Measurements from ENCODE around the gene ATF1.
A peak's percentile ranks its signal among the peaks of the same experiment; 100 is the strongest.
"Not testable (repeated sequence)": the region's sequence is repeated elsewhere in the genome, so short reads cannot be mapped to it uniquely, and the experiment has no call there.

The ATF1 gene

DNA sequence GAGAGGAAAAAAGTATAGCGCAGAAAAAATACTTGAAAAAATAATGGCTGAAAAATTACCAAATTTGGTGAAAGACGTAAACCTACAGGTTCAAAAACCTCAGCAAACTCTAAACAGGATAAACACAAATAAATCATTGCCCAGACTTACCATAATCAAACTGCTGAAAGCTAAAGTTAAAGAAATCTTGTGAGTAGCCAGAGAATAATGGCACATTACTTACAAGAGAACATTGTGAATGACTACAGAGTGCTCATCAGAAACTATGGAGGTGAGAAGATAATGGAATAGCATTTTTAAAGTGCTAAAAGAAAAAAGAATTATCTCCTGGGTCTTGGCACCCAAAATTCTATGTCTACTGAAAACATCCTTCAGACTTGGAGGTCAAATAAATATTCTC lies 36.0 kb downstream of the ATF1 start:
- H3K23ac ChIP-seq (ENCODE audit: low read length in 2 of 2): no peak overlapping the region
- H3K27me3 ChIP-seq (ENCODE audit: control insufficient read depth in 1 of 2, insufficient read depth in 1 of 2, low read length in 2 of 2): no peaks in the 10 kb centered on the region
- H2AFZ ChIP-seq (ENCODE audit: low read depth, low read length): no peak overlapping the region
- no peak overlapping the region for H3K27ac ChIP-seq (ENCODE audit: low read length, poor library complexity, severe bottlenecking)
- H3K36me3 ChIP-seq (ENCODE audit: control insufficient read depth in 1 of 2, insufficient read depth in 2 of 2, low read depth in 1 of 2, low read length in 2 of 2): peaks cover 22 to 70% of the 10 kb centered on the region in 2 experiments
- H2BK15ac ChIP-seq (ENCODE audit: low read depth, poor library complexity, severe bottlenecking): no peak overlapping the region
- no peak overlapping the region for H3K9ac ChIP-seq (ENCODE audit: low read length)
- H2BK5ac ChIP-seq (ENCODE audit: low read depth, low read length, poor library complexity, severe bottlenecking): no peak overlapping the region
- peak; percentile 28 for DNase-seq
- H3K14ac ChIP-seq (ENCODE audit: low read length in 2 of 2): no peak overlapping the region
- no peak overlapping the region for H3K4me2 ChIP-seq (ENCODE audit: low read length, poor library complexity, severe bottlenecking)
- peak overlapping the region in 1 of 2 experiments; percentile 6 for H3K4me3 ChIP-seq (ENCODE audit: insufficient read depth in 1 of 2, low read depth in 1 of 2, low read length in 2 of 2)
- 100% methylated on average over 1 of the region's 2 CpGs for WGBS
- no peak overlapping the region for H3K4ac ChIP-seq (ENCODE audit: low read depth in 1 of 2, low read length in 2 of 2)
- H4K8ac ChIP-seq (ENCODE audit: low read length): no peak overlapping the region
- H2BK12ac ChIP-seq (ENCODE audit: low read length in 2 of 2): no peak overlapping the region
- no peak overlapping the region for H2BK120ac ChIP-seq (ENCODE audit: low read depth, low read length)
- no peak overlapping the region for H3K18ac ChIP-seq (ENCODE audit: low read depth in 1 of 2, low read length in 2 of 2)
- no peaks in the 10 kb centered on the region for H3K4me1 ChIP-seq (ENCODE audit: control insufficient read depth, insufficient read depth, low read depth, low read length)
- H4K91ac ChIP-seq (ENCODE audit: low read length): no peak overlapping the region
- H3K79me1 ChIP-seq (replicated peaks; ENCODE audit: low read length, poor library complexity, severe bottlenecking): peaks cover 10% of the 10 kb centered on the region
- H2AK5ac ChIP-seq (ENCODE audit: low read length, severe bottlenecking): no peak overlapping the region
- H3K9me3 ChIP-seq (ENCODE audit: control insufficient read depth, low read length): peaks cover 42% of the 10 kb centered on the region

- Histone ChIP-seq H2AK5ac (ENCODE audit: low read length, severe bottlenecking) (no peak overlapping the region), H2BK12ac (ENCODE audit: low read length in 2 of 2) (no peak overlapping the region), H3K4me3 (ENCODE audit: insufficient read depth in 1 of 2, low read depth in 1 of 2, low read length in 2 of 2) (no peak overlapping the region), H3K36me3 (ENCODE audit: control insufficient read depth in 1 of 2, insufficient read depth in 2 of 2, low read depth in 1 of 2, low read length in 2 of 2) (peaks cover 14 to 48% of the 10 kb centered on the region in 2 experiments), H3K4me1 (ENCODE audit: control insufficient read depth, insufficient read depth, low read depth, low read length) (no peaks in the 10 kb centered on the region), H3K23ac (ENCODE audit: low read length in 2 of 2) (no peak overlapping the region), H3K9ac (ENCODE audit: low read length) (no peak overlapping the region), H3K4ac (ENCODE audit: low read depth in 1 of 2, low read length in 2 of 2) (no peak overlapping the region), H2BK120ac (ENCODE audit: low read depth, low read length) (no peak overlapping the region), H3K9me3 (ENCODE audit: control insufficient read depth, low read length) (peaks cover 31% of the 10 kb centered on the region), H3K4me2 (ENCODE audit: low read length, poor library complexity, severe bottlenecking) (no peak overlapping the region), H4K8ac (ENCODE audit: low read length) (no peak overlapping the region), H2BK5ac (ENCODE audit: low read depth, low read length, poor library complexity, severe bottlenecking) (no peak overlapping the region), H4K91ac (ENCODE audit: low read length) (no peak overlapping the region), H3K14ac (ENCODE audit: low read length in 2 of 2) (no peak overlapping the region), H3K79me1 (replicated peaks; ENCODE audit: low read length, poor library complexity, severe bottlenecking) (peaks cover 10% of the 10 kb centered on the region), H3K27me3 (ENCODE audit: control insufficient read depth in 1 of 2, insufficient read depth in 1 of 2, low read length in 2 of 2) (no peaks in the 10 kb centered on the region), H3K27ac (ENCODE audit: low read length, poor library complexity, severe bottlenecking) (no peak overlapping the region), H3K18ac (ENCODE audit: low read depth in 1 of 2, low read length in 2 of 2) (no peak overlapping the region), H2AFZ (ENCODE audit: low read depth, low read length) (no peak overlapping the region), H2BK15ac (ENCODE audit: low read depth, poor library complexity, severe bottlenecking) (no peak overlapping the region)
- WGBS: no CpG with 5 or more reads among the region's 2 CpGs
- peak; percentile 22 for DNase-seq
These were observed 39.5 kb downstream of the ATF1 start for GRCh38 chr12:50803230-50803875.

DNA sequence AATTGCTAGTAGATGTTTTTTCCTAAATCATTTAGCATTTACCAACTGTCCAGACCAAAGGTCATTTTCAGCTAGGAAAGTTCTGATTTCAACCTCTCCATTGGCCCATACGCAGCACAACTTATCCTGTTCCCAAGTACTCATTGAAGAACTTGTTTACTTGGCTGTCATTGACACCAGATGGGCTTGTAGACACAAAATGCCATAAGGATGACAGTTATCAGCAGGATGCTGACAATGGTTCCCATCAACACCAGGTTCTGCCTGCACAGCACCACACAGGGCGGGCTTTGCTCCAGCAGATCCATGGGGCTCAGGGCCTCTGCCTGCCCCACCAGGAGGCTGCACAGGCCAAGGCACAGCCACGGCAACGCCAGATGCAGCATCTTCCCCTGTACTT lies 42.3 kb downstream of the ATF1 start:
- H3K18ac ChIP-seq (ENCODE audit: low read depth in 1 of 2, low read length in 2 of 2): no peak overlapping the region
- peak; percentile 48 for DNase-seq
- no peak overlapping the region for H3K4me2 ChIP-seq (ENCODE audit: low read length, poor library complexity, severe bottlenecking)

GRCh38 chr12:50809131-50809530 lies 45.2 kb downstream of the ATF1 start:
- H4K91ac ChIP-seq (ENCODE audit: low read length); DNase-seq; H3K4me2 ChIP-seq (ENCODE audit: low read length, poor library complexity, severe bottlenecking); H3K18ac ChIP-seq (ENCODE audit: low read depth in 1 of 2, low read length in 2 of 2); H3K27ac ChIP-seq (ENCODE audit: low read length, poor library complexity, severe bottlenecking); H2BK12ac ChIP-seq (ENCODE audit: low read length in 2 of 2); H3K4me1 ChIP-seq (ENCODE audit: control insufficient read depth, insufficient read depth, low read depth, low read length); H3K27me3 ChIP-seq (ENCODE audit: control insufficient read depth in 1 of 2, insufficient read depth in 1 of 2, low read length in 2 of 2); H3K4ac ChIP-seq (ENCODE audit: low read depth in 1 of 2, low read length in 2 of 2); H2BK5ac ChIP-seq (ENCODE audit: low read depth, low read length, poor library complexity, severe bottlenecking); H2BK15ac ChIP-seq (ENCODE audit: low read depth, poor library complexity, severe bottlenecking); H2AFZ ChIP-seq (ENCODE audit: low read depth, low read length); H3K9ac ChIP-seq (ENCODE audit: low read length); H2AK5ac ChIP-seq (ENCODE audit: low read length, severe bottlenecking); H3K9me3 ChIP-seq (ENCODE audit: control insufficient read depth, low read length); H2BK120ac ChIP-seq (ENCODE audit: low read depth, low read length); H3K14ac ChIP-seq (ENCODE audit: low read length in 2 of 2); H3K23ac ChIP-seq (ENCODE audit: low read length in 2 of 2); H3K4me3 ChIP-seq (ENCODE audit: insufficient read depth in 1 of 2, low read depth in 1 of 2, low read length in 2 of 2); H4K8ac ChIP-seq (ENCODE audit: low read length): not testable (repeated sequence)
- Histone ChIP-seq H3K36me3 (ENCODE audit: control insufficient read depth in 1 of 2, insufficient read depth in 2 of 2, low read depth in 1 of 2, low read length in 2 of 2) (peaks cover 9 to 53% of the 10 kb centered on the region in 2 experiments), H3K79me1 (replicated peaks; ENCODE audit: low read length, poor library complexity, severe bottlenecking) (peaks cover 10% of the 10 kb centered on the region)
- WGBS: 95% methylated on average over 3 of the region's 4 CpGs

More for the DNA sequence above, 42.3 kb downstream of the ATF1 start:
- Histone ChIP-seq H3K9ac (ENCODE audit: low read length) (no peak overlapping the region), H2BK15ac (ENCODE audit: low read depth, poor library complexity, severe bottlenecking) (no peak overlapping the region), H2AFZ (ENCODE audit: low read depth, low read length) (no peak overlapping the region), H2BK5ac (ENCODE audit: low read depth, low read length, poor library complexity, severe bottlenecking) (no peak overlapping the region), H2BK120ac (ENCODE audit: low read depth, low read length) (no peak overlapping the region), H2BK12ac (ENCODE audit: low read length in 2 of 2) (peak overlapping the region in 1 of 2 experiments; percentile 42), H3K27me3 (ENCODE audit: control insufficient read depth in 1 of 2, insufficient read depth in 1 of 2, low read length in 2 of 2) (no peaks in the 10 kb centered on the region), H3K79me1 (replicated peaks; ENCODE audit: low read length, poor library complexity, severe bottlenecking) (peaks cover 10% of the 10 kb centered on the region), H4K8ac (ENCODE audit: low read length) (no peak overlapping the region), H3K4ac (ENCODE audit: low read depth in 1 of 2, low read length in 2 of 2) (no peak overlapping the region), H3K36me3 (ENCODE audit: control insufficient read depth in 1 of 2, insufficient read depth in 2 of 2, low read depth in 1 of 2, low read length in 2 of 2) (peaks cover 12 to 42% of the 10 kb centered on the region in 2 experiments), H3K23ac (ENCODE audit: low read length in 2 of 2) (peak overlapping the region in 1 of 2 experiments; percentile 93), H3K4me3 (ENCODE audit: insufficient read depth in 1 of 2, low read depth in 1 of 2, low read length in 2 of 2) (no peak overlapping the region), H3K4me1 (ENCODE audit: control insufficient read depth, insufficient read depth, low read depth, low read length) (no peaks in the 10 kb centered on the region), H2AK5ac (ENCODE audit: low read length, severe bottlenecking) (no peak overlapping the region), H3K9me3 (ENCODE audit: control insufficient read depth, low read length) (peaks cover 3% of the 10 kb centered on the region), H4K91ac (ENCODE audit: low read length) (no peak overlapping the region), H3K27ac (ENCODE audit: low read length, poor library complexity, severe bottlenecking) (no peak overlapping the region), H3K14ac (ENCODE audit: low read length in 2 of 2) (peak overlapping the region in 1 of 2 experiments; percentile 59)
- WGBS: 88% methylated on average over 2 of the region's 4 CpGs
